ENCODE results near the gene LYZ. TPM values are rescaled to one million over a fixed set of nuclear protein-coding genes. Genes with fewer than 3 reads are reported as not detected.
A peak's percentile ranks its signal among the peaks of the same experiment; 100 is the strongest.

Gene LYZ
- total RNA-seq, 1 donor from 2014 or later = 34.4 TPM

- H3K9ac ChIP-seq (ENCODE audit: low read depth in 1 of 3, low read length in 3 of 3) = no peak overlapping the region
- no peaks in the 10 kb centered on the region for H3K9me3 ChIP-seq (ENCODE audit: control insufficient read depth in 3 of 3, low read length in 3 of 3)
- no peak overlapping the region for H3K4me3 ChIP-seq (ENCODE audit: low read length in 3 of 3)
- H3K27ac ChIP-seq (ENCODE audit: low read depth, low read length) = no peak overlapping the region
- no peaks in the 10 kb centered on the region for H3K36me3 ChIP-seq (ENCODE audit: control insufficient read depth in 3 of 3, insufficient read depth in 3 of 3, low read length in 3 of 3)
- no peaks in the 10 kb centered on the region for H3K4me1 ChIP-seq (ENCODE audit: control insufficient read depth in 3 of 3, insufficient read depth in 3 of 3, low read length in 3 of 3)
- H3K27me3 ChIP-seq (ENCODE audit: control insufficient read depth in 3 of 3, insufficient read depth in 3 of 3, low read length in 3 of 3) = no peaks in the 10 kb centered on the region
These were observed 2.6 kb downstream of the LYZ start for GRCh38 chr12:69350777-69351176.

- Histone ChIP-seq H3K4me3 (ENCODE audit: low read length in 3 of 3) (no peak overlapping the region), H3K36me3 (ENCODE audit: control insufficient read depth in 3 of 3, insufficient read depth in 3 of 3, low read length in 3 of 3) (no peaks in the 10 kb centered on the region), H3K27ac (ENCODE audit: low read depth, low read length) (no peak overlapping the region), H3K9me3 (ENCODE audit: control insufficient read depth in 3 of 3, low read length in 3 of 3) (no peaks in the 10 kb centered on the region), H3K27me3 (ENCODE audit: control insufficient read depth in 3 of 3, insufficient read depth in 3 of 3, low read length in 3 of 3) (no peaks in the 10 kb centered on the region), H3K9ac (ENCODE audit: low read depth in 1 of 3, low read length in 3 of 3) (no peak overlapping the region), H3K4me1 (ENCODE audit: control insufficient read depth in 3 of 3, insufficient read depth in 3 of 3, low read length in 3 of 3) (no peaks in the 10 kb centered on the region)
These were observed 3.5 kb downstream of the LYZ start for GRCh38 chr12:69351462-69352236.

- H3K27me3 ChIP-seq (ENCODE audit: control insufficient read depth in 3 of 3, insufficient read depth in 3 of 3, low read length in 3 of 3) = no peaks in the 10 kb centered on the region
- H3K9ac ChIP-seq (ENCODE audit: low read depth in 1 of 3, low read length in 3 of 3) = no peak overlapping the region
- H3K4me3 ChIP-seq (ENCODE audit: low read length in 3 of 3) = no peak overlapping the region
- H3K4me1 ChIP-seq (ENCODE audit: control insufficient read depth in 3 of 3, insufficient read depth in 3 of 3, low read length in 3 of 3) = no peaks in the 10 kb centered on the region
- no peaks in the 10 kb centered on the region for H3K36me3 ChIP-seq (ENCODE audit: control insufficient read depth in 3 of 3, insufficient read depth in 3 of 3, low read length in 3 of 3)
- no peaks in the 10 kb centered on the region for H3K9me3 ChIP-seq (ENCODE audit: control insufficient read depth in 3 of 3, low read length in 3 of 3)
- H3K27ac ChIP-seq (ENCODE audit: low read depth, low read length) = no peak overlapping the region
These were observed 4.7 kb downstream of the LYZ start for GRCh38 chr12:69352904-69353303.

- no peak overlapping the region for H3K9ac ChIP-seq (ENCODE audit: low read depth in 1 of 3, low read length in 3 of 3)
These were observed 6.0 kb downstream of the LYZ start for GRCh38 chr12:69354172-69354555.

GRCh38 chr12:69354556-69355187 is 6.5 kb downstream of the LYZ start:
- Histone ChIP-seq H3K27me3 (ENCODE audit: control insufficient read depth in 3 of 3, insufficient read depth in 3 of 3, low read length in 3 of 3) (no peaks in the 10 kb centered on the region), H3K4me1 (ENCODE audit: control insufficient read depth in 3 of 3, insufficient read depth in 3 of 3, low read length in 3 of 3) (no peaks in the 10 kb centered on the region), H3K9me3 (ENCODE audit: control insufficient read depth in 3 of 3, low read length in 3 of 3) (no peaks in the 10 kb centered on the region), H3K4me3 (ENCODE audit: low read length in 3 of 3) (no peak overlapping the region), H3K9ac (ENCODE audit: low read depth in 1 of 3, low read length in 3 of 3) (no peak overlapping the region), H3K36me3 (ENCODE audit: control insufficient read depth in 3 of 3, insufficient read depth in 3 of 3, low read length in 3 of 3) (no peaks in the 10 kb centered on the region), H3K27ac (ENCODE audit: low read depth, low read length) (no peak overlapping the region)

More at GRCh38 chr12:69354172-69354555, 6.0 kb downstream of the LYZ start:
- Histone ChIP-seq H3K27me3 (ENCODE audit: control insufficient read depth in 3 of 3, insufficient read depth in 3 of 3, low read length in 3 of 3) (no peaks in the 10 kb centered on the region), H3K27ac (ENCODE audit: low read depth, low read length) (no peak overlapping the region), H3K4me3 (ENCODE audit: low read length in 3 of 3) (no peak overlapping the region), H3K36me3 (ENCODE audit: control insufficient read depth in 3 of 3, insufficient read depth in 3 of 3, low read length in 3 of 3) (no peaks in the 10 kb centered on the region), H3K9me3 (ENCODE audit: control insufficient read depth in 3 of 3, low read length in 3 of 3) (no peaks in the 10 kb centered on the region), H3K4me1 (ENCODE audit: control insufficient read depth in 3 of 3, insufficient read depth in 3 of 3, low read length in 3 of 3) (no peaks in the 10 kb centered on the region)

- Histone ChIP-seq H3K4me1 (ENCODE audit: control insufficient read depth in 3 of 3, insufficient read depth in 3 of 3, low read length in 3 of 3) (peaks cover 0 to 3% (median 3%) of the 10 kb centered on the region in 3 donors), H3K27ac (ENCODE audit: low read depth, low read length) (no peak overlapping the region), H3K36me3 (ENCODE audit: control insufficient read depth in 3 of 3, insufficient read depth in 3 of 3, low read length in 3 of 3) (no peaks in the 10 kb centered on the region)
These were observed 7.3 kb downstream of the LYZ start for GRCh38 chr12:69355363-69356028.

GRCh38 chr12:69359531-69360347 is 11.6 kb downstream of the LYZ start, which contains the start of gene YEATS4:
YEATS4 (plus strand) TSS chr12:69359743; CDS start chr12:69359973, 230 bp downstream.
- Histone ChIP-seq H3K4me1 (ENCODE audit: control insufficient read depth in 3 of 3, insufficient read depth in 3 of 3, low read length in 3 of 3) (peaks cover 0 to 4% (median 3%) of the 10 kb centered on the region in 3 donors), H3K9ac (ENCODE audit: low read depth in 1 of 3, low read length in 3 of 3) (peak within 1 kb of the TSS; percentile 77 to 93 (median 82)), H3K4me3 (ENCODE audit: low read length in 3 of 3) (peak within 1 kb of the TSS; percentile 79 to 95 (median 93)), H3K27me3 (ENCODE audit: control insufficient read depth in 3 of 3, insufficient read depth in 3 of 3, low read length in 3 of 3) (no peaks in the 10 kb centered on the region), H3K36me3 (ENCODE audit: control insufficient read depth in 3 of 3, insufficient read depth in 3 of 3, low read length in 3 of 3) (no peaks in the 10 kb centered on the region), H3K9me3 (ENCODE audit: control insufficient read depth in 3 of 3, low read length in 3 of 3) (no peaks in the 10 kb centered on the region), H3K27ac (ENCODE audit: low read depth, low read length) (peak within 1 kb of the TSS; percentile 82)

More at GRCh38 chr12:69355363-69356028, 7.3 kb downstream of the LYZ start:
- H3K9me3 ChIP-seq (ENCODE audit: control insufficient read depth in 3 of 3, low read length in 3 of 3) = no peaks in the 10 kb centered on the region
- no peaks in the 10 kb centered on the region for H3K27me3 ChIP-seq (ENCODE audit: control insufficient read depth in 3 of 3, insufficient read depth in 3 of 3, low read length in 3 of 3)
- H3K4me3 ChIP-seq (ENCODE audit: low read length in 3 of 3) = no peak overlapping the region
- no peak overlapping the region for H3K9ac ChIP-seq (ENCODE audit: low read depth in 1 of 3, low read length in 3 of 3)

- Histone ChIP-seq H3K4me1 (ENCODE audit: control insufficient read depth in 3 of 3, insufficient read depth in 3 of 3, low read length in 3 of 3) (peaks cover 0 to 4% (median 3%) of the 10 kb centered on the region in 3 donors), H3K27ac (ENCODE audit: low read depth, low read length) (peak overlapping the region; percentile 82), H3K9ac (ENCODE audit: low read depth in 1 of 3, low read length in 3 of 3) (peak overlapping the region; percentile 77 to 93 (median 82)), H3K36me3 (ENCODE audit: control insufficient read depth in 3 of 3, insufficient read depth in 3 of 3, low read length in 3 of 3) (no peaks in the 10 kb centered on the region), H3K4me3 (ENCODE audit: low read length in 3 of 3) (peak overlapping the region; percentile 79 to 95 (median 93)), H3K9me3 (ENCODE audit: control insufficient read depth in 3 of 3, low read length in 3 of 3) (no peaks in the 10 kb centered on the region), H3K27me3 (ENCODE audit: control insufficient read depth in 3 of 3, insufficient read depth in 3 of 3, low read length in 3 of 3) (no peaks in the 10 kb centered on the region)
These were observed 12.1 kb downstream of the LYZ start for GRCh38 chr12:69360348-69360672.

GRCh38 chr12:69366796-69367195 is 18.6 kb downstream of the LYZ start:
- no peak overlapping the region for H3K9ac ChIP-seq (ENCODE audit: low read depth in 1 of 3, low read length in 3 of 3)
- H3K4me1 ChIP-seq (ENCODE audit: control insufficient read depth in 3 of 3, insufficient read depth in 3 of 3, low read length in 3 of 3) = no peaks in the 10 kb centered on the region
- no peak overlapping the region for H3K4me3 ChIP-seq (ENCODE audit: low read length in 3 of 3)
- no peaks in the 10 kb centered on the region for H3K27me3 ChIP-seq (ENCODE audit: control insufficient read depth in 3 of 3, insufficient read depth in 3 of 3, low read length in 3 of 3)
- no peaks in the 10 kb centered on the region for H3K9me3 ChIP-seq (ENCODE audit: control insufficient read depth in 3 of 3, low read length in 3 of 3)
- H3K27ac ChIP-seq (ENCODE audit: low read depth, low read length) = no peak overlapping the region
- H3K36me3 ChIP-seq (ENCODE audit: control insufficient read depth in 3 of 3, insufficient read depth in 3 of 3, low read length in 3 of 3) = peaks cover 5 to 19% (median 5%) of the 10 kb centered on the region in 3 donors
